ENCODE data around the gene MSTN.

Gene MSTN

DNA sequence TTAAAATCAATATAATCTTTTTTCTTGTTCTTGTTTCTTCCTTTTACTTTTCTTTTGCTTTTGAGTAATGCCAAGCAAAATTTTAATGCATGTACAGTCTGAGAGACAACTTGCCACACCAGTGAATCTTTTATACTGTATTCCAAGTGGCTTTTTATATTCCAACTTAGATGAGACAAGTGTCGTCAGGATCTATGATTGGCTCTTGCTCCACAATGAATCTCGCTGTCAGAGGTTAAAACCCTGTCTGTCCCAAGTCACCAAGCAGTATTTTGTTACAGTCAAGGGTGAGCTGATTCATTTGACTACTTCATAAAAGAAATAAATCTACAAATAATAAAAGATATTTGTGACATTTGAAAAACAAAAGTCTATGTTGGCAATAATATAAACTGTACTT lies at the start of gene MSTN:
MSTN (minus strand) TSS at position 129 of the 400 bp plus-strand sequence. CDS start 133 bp downstream, outside the sequence.
- intact Hi-C loops (cut with DNase I) = no loop called here
- no peak for DNase-seq

DNA sequence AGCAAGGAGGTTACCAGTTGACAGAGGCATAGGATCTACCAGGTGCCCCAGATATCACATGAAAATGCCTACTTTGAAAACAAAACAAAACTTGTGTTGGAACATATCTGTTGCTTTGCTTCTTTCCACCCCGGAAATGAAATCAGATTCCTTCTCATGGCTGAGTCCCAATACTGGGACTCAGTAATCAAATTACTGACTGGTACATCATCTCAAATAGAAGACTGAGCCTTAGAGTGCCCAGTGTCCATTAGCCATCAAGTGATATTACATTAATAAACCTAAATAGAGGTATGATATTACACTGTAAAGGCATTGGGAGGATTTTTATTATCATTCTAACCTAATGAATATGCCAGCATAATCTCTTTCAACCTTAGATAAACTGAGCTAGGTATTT lies 48.6 kb upstream of the MSTN start:
- no peak for DNase-seq
- intact Hi-C loops (cut with DNase I) = no loop called here

DNA sequence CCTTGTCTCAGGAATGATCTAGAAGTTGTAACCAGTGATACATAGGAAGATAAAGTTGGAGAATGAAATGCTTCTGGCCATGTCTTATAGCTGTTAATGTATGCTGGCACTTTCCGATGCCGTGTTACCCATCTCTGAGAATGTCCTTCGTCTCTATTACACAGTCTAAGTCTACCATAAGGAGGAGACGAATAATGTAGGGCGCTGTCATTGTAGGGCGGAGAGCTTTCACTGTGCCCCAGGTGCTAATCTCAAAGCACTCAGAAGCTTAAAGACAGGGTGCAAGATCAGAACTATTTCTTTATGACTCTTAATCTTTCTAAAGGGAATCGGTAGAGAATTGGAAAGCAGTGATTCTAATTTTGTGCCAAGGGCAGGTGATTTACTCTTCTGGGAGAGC lies 48.2 kb upstream of the MSTN start:
- intact Hi-C loops (cut with DNase I) = no loop called here
- DNase-seq = no peak

DNA sequence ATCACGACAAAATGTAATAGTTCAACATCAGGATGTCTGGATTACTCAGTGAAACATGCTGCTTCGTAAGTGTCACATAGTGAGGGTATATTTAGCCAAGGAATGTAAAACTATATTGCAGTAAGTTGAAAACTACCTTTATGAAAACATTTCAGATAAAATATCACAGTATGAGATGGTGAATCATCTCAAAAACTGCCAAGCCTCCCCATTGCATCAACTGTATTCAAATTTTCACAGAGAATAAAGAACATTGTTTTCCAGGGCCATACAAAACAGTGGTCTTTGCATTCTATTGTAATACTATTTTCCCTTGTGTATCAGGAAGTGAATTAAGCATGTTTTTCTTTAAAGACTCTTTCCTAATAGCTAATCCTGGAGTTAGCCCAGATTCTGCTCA lies 47.6 kb upstream of the MSTN start:
- intact Hi-C loops (cut with DNase I) = no loop called here
- peak in 1 of 42 donors; percentile 15 for DNase-seq

DNA sequence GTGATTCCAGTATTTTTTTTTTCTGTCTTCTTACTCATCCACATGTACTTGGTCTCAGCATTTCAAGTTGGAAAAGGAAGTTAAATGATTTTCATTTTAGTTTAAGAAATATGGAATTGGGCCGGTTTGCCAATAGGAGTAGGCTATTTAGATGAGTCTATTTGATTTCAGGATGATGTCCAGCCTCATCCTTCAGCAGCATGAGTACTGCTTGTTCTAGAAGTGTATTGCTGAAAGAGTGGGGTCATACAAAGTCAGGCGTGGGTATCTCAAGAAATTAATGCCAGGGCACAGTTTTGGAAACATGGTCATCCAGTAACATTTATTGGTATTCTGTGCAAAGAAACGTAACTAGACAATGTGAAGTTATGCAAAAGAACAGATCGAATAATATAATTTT lies 44.9 kb upstream of the MSTN start:
- DNase-seq = no peak
- intact Hi-C loops (cut with DNase I) = no loop called here

DNA sequence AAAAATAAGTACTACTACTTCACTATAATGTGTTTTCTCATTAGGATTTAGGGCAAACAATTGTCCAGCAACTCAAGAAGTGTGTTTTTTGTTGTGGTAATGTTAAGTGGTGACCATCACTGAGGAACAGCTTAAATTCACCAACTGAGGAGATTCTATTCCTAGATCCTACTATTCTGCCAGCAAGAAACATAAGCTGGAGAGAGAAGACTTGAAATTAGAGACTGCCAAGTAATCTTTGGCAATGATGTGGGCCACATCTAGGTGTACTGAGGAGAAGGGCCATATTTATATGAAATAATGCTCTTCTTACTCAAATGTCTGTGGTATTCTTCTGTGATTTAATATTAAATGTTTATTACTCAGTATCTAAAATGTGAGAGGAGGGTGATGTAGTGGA lies 44.3 kb upstream of the MSTN start:
- intact Hi-C loops (cut with DNase I) = no loop called here
- no peak for DNase-seq

DNA sequence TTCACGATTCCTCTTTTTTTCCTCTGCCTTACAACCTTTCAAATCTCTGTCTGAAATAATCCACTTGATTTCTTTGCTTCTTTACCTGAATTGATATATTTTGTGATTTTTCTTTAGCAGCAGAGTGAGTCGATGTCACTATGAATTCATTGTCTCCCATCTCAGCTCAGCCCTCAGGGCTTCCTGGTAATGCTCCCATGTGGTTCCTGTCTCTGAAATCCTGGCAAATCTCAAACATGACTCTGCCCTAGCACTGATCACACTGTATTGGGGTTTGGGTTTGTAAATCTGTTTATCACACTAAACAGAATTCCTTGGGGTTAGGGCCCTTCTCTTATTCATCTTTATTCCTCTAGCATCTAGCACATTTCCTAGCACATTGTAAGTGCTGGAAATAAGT lies 43.0 kb upstream of the MSTN start:
- peak in 1 of 42 donors; percentile 8 for DNase-seq
- intact Hi-C loops (cut with DNase I) = no loop called here

DNA sequence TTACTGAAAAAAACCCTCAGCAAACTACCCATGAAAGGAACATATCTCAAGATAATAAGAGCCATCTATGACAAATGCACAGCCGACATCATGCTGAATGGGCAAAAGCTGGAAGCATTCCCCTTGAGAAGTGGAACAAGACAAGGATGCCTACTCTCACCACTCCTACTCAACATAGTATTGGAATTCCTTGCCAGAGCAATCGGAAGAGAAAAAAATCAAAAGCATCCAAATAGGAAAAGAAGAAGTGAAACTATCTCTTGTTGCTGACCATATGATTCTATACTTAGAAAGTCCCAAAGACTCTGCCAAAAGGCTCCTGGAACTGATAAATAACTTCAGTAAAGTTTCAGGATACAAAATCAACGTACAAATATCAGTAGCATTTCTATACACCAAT lies 40.6 kb upstream of the MSTN start:
- intact Hi-C loops (cut with DNase I) = no loop called here
- DNase-seq = no peak

DNA sequence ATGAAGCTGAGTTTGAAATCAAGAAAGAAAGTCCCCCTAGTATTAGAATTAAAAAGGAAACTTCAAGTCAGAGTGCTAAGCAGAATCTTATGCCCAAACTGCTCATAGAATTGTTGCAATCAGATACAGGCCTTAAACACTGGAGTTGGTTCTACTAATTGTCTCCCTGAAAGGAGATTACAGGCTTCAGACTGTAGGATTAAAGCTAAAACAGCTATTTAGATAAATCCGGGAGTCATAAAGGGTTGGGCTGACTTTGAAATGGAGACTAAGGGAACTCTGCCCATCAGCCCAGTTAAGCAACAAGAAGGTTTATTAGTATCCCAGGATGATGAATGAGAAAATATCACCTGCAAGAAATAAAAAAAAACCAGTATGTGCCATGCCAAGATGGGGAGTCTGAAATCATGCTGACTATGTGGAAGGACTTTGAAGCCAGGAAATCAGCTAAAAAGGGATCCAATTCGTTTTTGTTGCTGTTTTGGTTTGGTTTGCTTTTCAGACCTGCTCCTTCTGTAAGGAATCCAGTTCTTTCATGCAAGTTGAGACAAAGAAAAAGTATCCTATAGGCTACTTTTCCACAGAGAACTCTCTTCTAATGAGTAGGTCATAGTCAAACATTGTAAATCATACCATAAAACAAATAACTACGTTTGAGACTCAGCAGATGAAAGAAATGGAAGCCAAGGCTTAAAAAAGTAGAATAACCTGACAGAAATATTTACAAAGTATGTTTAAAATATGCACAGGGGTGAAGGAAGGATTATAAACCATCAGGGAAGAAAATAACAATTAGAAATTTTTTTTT lies 37.6 kb upstream of the MSTN start:
- no peak for DNase-seq
- intact Hi-C loops (cut with DNase I) = no loop called here

DNA sequence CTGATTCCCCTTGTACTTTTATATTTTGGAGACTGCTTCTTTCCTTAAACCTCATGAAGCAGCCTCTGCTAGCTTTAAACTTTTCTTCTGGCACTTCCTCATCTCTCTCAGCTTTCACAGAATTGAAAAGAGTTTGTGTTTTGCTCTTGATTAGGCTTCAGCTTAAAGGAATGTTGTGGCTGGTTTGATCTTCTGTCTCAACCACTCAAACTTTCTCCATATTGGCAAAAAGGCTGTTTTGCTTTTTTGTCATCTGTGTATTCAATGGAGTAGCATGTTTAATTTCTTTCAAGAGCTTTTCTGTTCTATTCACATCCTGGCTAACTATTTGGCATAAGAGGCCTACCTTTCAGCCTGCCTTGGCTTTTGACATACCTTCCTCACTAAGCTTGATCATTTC lies 36.3 kb upstream of the MSTN start:
- intact Hi-C loops (cut with DNase I) = no loop called here
- DNase-seq = no peak

DNA sequence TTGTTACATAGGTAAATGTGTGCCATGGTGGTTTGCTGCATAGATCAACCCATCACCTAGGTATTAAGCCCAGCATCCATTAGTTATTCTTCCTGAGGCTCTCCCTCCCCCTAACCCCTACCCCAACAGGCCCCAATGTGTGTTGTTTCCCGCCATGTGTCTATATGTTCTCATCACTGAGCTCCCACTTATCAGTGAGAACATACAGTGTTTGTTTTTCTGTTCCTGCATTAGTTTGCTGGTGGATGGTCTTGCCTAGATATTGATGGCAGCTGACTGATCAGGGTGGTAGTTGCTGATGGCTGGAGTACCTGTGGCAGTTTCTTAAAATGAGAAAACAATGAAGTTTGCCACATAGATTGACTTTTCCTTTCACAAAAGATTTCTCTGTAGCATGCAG lies 34.6 kb upstream of the MSTN start:
- DNase-seq = no peak
- intact Hi-C loops (cut with DNase I) = no loop called here

DNA sequence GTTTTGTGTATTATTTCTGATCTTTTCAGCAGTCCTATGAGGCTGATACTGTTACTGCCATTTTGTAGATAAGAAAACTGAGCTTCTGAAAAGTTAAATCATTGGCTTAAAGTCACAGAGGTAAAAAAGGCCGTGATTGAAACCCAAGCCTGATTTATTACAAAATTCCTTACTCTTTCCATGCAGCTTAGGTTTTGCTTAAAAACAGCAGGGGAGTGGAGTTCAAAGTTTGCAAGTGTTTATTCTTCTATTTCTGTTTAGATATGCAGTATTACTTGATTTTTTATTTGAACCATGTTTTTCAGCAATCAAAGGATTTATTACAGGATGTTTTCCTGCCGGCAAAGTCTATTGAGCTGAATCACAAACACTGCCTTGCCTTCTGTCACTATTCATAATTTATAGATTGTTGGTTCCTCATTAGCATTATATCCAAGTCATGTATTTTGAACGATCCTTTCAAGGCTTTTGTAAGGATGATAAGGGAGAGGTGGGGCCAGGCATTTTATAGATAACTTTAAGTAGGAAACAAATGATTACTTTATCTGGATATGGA lies 31.9 kb upstream of the MSTN start:
- DNase-seq = no peak
- intact Hi-C loops (cut with DNase I) = no loop called here

DNA sequence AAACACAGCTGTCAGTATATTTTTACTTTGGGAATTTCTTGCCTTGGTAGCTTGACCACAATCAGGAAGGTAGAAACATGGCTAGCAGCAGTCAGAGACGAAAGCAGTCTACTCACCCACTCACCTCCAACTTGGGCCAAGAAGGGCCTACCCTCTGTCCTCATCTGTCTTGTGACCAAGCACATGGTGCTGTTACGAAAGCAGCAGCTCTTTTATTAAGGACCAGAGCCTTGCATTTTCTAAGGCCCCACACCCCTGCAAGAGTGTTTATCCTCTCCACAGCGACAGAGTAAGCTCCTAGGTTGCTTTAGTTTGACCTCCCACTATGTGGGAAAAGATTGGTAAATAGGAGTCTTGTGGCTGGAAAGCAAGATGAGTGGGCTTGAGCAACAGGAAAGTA lies 31.3 kb upstream of the MSTN start:
- intact Hi-C loops (cut with DNase I) = no loop called here
- DNase-seq = no peak

DNA sequence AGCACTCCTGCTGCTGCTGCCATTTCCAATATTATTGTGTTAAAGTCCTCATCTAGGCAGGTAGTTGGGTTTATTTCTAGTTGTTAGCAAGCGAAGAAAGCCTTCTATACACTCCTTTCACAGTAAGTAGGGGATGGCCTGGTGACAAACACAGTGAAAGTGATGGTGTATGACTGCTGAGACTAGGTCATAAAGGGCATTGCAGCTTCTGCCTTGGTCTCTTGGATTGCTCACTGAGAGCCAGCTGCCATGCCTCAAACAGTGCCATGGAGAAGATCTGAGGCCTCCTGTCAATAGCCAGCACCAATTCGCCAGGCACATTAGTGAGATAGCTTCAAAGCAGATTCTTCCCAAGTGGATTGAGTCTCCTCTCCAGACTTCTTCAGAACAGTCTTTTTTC lies 27.6 kb upstream of the MSTN start:
- DNase-seq = peak in 2 of 42 donors; percentile 5 to 9
- intact Hi-C loops (cut with DNase I) = no loop called here

DNA sequence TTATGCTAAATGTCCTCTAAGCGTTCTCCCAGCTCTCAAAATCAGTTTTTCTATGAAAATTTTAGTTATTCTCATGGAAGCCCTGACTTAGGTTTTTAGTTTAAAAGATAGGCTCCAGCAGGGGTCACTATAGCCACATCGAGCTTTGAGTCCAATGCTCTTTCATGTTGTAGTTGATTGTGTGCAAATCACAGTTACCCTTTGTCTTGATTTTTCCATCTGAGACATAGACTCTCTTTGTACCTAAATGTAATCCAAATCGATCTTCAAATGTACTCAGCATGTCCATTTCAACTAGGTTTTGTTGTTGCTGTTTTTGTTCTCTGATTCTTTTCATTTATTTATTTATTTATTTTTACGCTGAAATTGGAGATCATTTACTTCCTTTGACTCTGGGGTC lies 26.4 kb upstream of the MSTN start:
- peak in 38 of 42 donors; percentile 21 to 89 (median 63) for DNase-seq
- intact Hi-C loops (cut with DNase I) = loop anchor here (5.0 to 10.0 kb wide), 4 partner anchors 86 to 426 kb away; partner anchors contain the start of gene HIBCH

DNA sequence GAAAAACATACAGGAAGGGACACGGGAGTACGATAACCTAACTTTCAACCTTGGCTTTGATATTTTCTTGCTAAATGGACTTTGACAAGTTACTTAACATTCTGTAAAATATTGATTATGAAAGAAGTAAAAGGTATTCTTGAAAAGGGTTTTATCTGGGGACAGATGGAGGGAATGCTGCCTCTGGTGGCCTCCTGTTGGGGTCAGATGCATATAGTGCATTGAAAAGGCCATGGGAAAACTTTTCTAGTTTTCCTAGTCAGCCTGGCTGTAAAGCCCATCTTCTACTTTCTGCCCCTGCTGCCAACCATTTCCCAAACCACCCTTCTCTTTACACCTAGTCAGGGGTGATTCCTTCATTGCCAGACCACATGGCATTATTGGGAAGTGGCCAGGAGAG lies 22.2 kb upstream of the MSTN start:
- intact Hi-C loops (cut with DNase I) = loop anchor here (5.0 to 10.0 kb wide), 4 partner anchors 90 to 430 kb away; partner anchors contain the start of gene HIBCH

DNA sequence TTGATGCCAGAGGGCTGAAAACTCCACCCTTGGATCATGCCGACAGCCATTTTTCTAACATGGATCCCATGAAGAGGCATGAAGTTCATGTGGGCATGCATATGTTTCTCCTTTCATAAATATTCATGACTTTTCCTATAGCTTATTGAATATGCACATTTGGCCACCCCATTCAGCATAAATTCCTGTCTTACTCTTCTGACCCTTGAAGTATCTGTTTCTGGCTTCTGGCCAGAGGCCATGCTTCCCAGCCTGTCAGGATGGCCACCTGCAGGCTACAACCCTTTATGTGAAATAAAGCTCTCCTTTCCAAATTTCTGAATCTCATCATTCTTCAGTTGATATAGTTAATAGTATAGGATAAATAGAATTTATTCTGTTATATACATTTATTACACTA lies 19.6 kb upstream of the MSTN start:
- intact Hi-C loops (cut with DNase I) = loop anchor here (10.0 kb wide), 3 partner anchors 93 to 433 kb away; partner anchors contain the start of gene HIBCH

More for the DNA sequence above, 22.2 kb upstream of the MSTN start:
- no peak for DNase-seq

DNA sequence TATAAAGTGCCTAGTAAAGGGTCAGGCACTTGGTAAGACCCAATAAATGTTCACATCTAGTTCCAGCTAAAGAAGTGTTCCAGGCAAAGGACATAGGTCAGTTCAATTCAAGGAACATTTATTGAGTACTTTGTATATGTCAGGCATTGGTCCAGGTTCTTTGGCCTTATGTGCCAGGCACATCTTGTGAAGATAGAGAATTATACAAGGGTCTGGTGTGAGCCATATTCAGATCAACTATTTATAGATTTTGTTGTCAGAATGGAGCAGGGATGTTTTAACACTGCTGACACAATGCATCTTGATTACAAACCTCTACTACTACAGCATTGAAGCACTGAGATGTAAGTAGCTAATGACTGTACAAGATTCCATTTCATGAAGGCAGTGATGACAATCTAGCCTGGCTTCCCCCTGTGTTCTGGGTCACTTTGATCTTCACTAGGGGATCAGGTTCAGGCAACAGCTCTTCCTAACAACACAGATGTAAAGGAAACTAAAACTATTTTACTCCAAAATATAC lies 18.1 kb upstream of the MSTN start:
- no peak for DNase-seq
- intact Hi-C loops (cut with DNase I) = loop anchor here (10.0 kb wide), 3 partner anchors 94 to 434 kb away; partner anchors contain the start of gene HIBCH

More for the DNA sequence above, 19.6 kb upstream of the MSTN start:
- DNase-seq = no peak

DNA sequence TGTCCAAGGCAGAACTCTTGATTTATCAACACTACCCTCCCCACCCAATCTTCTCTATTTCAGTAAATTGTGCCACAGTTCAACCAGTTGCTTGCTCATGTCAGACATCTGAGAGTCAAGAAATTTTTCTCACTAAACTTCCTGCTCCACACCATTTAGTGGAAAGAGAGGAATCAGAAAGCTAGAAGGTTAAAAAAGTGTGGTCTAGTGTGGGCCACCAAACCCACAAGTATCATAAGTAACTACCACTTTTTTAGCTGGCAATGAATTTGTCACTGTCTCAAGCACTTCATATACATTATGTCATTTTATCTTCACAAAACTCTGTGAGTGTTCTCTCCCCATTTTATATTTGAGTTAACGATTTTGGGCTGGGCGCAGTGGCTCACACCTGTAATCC lies 16.6 kb upstream of the MSTN start:
- DNase-seq = no peak
- intact Hi-C loops (cut with DNase I) = no loop called here

DNA sequence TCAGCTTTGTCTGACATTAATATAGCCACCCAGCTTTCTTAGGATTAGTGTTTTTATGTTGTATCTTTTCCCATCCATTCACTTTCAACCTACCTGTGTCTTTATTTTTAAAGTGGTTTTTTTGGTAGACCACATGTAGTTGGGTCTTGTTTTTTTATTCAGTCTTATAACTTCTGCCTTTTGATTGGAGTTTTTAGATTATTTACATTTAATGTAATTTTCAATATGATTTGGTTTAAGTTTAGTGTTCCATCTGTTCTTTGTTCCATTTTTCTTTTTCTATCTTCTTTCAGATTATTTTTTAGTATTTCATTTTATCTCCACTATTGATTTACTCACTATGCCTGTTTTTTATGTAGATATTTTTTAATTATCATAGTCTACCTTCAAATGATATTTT lies 13.1 kb upstream of the MSTN start:
- no peak for DNase-seq
- intact Hi-C loops (cut with DNase I) = no loop called here
